Activated T-cell treated with anti-CD3 and anti-CD28 coated beads for 1 hour (primary cell): ENCODE measurements around the gene METTL25B.
A peak's percentile ranks its signal among the peaks of the same experiment; 100 is the strongest.

Experiments used
- DNase-seq: peaks from one replicate; pipeline ENCODE4 v3.0.0-alpha.2; 2020; ENCODE audit warnings: low read depth

METTL25B gene

DNA sequence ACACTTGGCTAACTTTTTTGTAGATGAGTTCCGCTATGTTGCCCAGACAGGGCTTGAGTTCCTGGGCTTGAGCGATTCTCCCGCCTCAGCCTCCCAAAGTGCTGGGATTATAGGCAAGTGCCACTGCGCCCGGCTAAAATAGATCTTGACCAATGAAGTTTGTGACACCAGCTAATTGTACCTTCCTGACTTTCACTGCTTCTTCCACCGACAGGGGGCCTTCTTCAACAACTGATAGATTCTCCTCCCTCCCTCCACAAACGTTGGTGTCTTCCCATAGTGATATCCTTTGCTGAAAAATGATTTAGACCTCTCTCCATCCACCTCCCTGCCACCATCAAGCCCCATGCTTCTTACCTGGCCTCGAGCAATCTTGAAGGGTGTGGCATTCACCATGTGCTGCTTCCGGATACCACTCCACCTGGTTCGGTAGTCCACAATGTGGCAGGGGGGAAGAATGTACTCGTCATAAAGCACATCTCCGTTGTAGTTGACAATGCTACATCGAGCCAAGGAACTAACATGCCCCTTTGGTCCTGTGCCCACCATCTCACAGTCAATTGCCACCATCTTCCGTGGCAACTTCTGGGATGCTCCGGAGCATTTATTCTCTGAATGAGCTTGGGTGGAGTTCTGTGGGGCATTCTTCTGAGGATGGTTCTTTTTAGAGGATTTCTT lies 1.6 kb upstream of the METTL25B start:
- DNase-seq = no peak

DNA sequence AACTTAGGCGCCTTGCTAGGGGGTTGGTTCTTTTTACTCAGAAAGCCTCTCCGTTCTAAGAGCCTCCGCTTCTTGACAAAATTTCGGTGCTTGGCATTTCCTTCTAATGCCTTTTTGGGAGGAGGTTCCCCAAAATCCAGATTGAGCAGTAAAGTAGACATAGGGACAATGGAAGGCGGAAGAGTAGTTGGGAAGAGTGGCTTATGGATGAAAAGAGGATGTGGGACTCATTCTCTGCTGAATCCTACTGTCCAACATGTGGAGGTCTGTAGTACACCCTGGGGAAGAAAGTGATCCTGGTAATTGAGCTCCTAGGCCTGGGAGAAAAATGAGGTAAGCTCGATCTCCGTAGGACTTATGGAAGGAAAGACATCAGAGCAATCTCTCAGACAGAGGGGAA lies 777 bp upstream of the METTL25B start:
- DNase-seq = no peak

DNA sequence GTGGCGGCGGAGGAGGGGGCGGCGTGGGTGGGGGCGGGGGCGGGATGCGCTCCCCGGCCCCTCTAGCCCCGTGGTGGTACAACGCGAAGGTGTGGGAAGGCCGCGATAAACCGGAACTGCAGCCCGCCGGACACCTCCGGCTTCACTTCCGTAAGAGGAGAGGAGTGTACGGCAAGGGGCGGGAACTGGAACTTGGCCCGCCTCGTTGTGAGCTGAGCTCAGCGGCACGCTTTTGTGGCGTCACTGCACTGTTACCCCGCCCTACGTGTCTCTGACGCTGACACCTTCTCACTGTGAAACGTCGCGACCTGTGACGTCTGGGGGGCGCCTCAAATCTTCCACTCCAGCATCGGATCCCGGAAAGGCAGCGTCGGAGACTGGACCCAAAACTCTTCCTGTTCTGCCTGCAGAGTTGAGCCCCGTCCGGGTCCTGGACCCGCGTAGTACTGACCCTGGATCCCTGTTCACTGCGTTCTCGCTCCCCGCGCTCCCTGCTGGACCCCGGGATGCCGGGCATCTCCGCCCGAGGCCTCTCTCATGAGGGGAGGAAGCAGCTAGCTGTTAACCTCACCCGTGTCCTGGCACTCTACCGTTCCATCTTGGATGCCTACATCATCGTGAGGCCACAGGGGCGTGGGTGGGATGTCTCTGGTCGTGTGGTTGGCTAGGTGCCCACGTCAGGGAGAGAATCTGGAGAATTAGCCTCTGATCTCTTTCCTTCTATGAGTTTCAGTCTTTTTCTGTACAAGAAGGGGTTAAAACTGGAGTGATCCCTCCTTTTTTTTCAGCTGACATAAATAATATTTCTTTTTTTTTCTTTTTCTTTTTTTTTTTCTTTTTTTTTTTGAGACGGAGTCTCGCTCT lies 562 bp downstream of the METTL25B start, which contains the start of gene ISG20L2:
ISG20L2 (minus strand) TSS at position 168 of the 864 bp plus-strand sequence. CDS start 1,114 bp downstream, outside the sequence.
- DNase-seq = peak; percentile 84

GRCh38 chr1:156733989-156734584 lies 5.8 kb downstream of the METTL25B start:
- DNase-seq = no peak

DNA sequence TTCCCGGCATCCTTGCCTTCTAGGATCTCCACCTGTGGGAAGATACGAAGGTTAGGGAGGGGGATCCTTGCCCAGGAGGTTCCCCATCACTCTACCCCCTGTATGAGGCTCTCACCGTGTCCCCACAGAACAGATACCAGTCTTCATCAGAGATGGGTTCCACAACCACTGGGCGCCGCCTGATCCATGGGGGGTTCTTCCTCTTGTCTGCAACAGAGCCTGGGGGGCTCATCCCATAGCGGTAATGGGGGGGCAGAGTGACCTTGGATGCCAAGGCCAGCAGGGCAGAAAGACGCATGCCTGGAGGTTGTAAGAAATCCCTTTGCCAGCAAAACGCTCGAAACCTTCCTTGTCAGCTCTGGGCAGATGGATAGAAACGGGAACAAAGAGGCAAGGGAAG lies 10.1 kb downstream of the METTL25B start:
- DNase-seq = no peak

DNA sequence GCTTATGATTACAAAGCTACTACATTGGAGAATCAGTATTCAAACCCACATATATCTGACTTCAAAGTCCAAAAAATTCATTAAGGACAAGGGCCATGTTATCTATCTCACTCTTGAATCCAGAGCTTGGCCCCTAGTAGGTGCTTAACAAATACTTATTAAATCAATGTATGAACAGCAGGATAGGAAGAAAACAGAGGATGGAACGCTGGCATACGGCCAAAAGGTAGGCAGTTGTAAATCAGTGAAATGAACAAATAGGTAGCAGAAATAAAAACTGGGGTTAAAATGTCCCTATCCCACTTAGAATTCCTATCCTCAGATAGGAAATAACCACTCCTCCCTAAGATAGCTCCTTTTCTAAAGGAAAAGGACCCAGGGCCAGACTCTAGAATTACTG lies 10.6 kb downstream of the METTL25B start:
- DNase-seq = no peak

GRCh38 chr1:156740237-156740740 lies 12.0 kb downstream of the METTL25B start:
- no peak for DNase-seq

DNA sequence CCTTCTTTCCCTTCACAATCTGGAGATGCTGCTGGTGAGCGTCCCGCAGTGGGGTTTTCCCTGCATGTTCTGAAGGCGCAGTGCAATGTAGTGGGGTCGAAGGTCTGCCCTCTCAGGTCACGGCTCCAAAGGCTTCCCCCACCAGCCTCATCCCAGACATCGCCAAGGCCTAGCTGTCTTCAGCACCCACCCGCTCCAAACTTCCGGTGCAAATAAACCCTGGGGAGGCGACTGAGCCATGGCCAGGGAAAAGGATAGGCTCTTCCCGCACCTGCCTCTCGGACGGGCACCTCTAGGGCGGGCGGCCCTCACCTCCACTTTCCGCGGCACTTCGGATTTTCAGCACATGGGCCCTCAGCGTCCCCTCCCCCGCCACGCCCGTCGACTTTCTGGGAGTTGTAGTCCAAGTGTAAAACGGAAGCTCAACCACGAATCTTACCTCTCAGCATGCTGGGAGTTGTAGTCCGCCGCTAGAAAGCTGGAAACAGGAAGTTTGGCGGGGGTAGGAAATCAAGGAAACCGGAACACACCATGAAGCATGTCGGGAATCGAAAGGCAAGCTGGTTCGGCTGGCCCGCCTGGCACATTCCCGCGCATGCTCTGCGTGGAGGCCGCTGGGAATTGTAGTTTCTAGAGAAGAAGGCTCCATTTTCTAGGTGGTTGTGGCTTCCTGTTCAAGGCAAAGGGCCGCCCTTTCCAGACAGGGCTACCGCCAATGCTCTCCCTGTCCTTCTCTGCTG lies 12.6 kb downstream of the METTL25B start, which contains the start of gene MRPL24:
MRPL24 (minus strand) TSS at position 348 of the 740 bp plus-strand sequence. CDS start 2,384 bp downstream, outside the sequence.
- peak; percentile 92 for DNase-seq

DNA sequence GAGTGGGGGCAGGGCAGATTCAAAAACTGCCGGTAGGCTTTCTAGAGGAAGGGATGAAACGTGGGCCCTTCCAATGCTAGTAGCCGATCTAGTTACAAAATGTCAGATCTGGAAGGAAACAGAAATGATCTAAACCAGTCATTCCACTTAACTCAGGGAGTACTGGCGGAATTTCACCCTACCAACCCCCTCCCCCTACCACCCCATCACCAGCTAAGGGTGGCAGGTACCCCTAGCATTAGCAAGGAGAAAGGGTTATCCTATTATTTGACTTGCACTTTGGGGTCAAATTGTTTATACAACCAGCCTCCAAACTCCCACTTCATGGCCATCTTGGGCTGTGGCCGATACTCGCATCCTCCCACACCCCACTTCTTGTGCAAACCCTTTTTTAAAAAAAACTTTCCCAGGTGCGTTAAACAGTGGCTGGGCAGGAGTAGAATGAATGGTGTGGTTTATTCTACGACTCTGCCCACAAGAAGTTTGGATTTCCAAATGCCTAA lies 13.3 kb downstream of the METTL25B start:
- no peak for DNase-seq

DNA sequence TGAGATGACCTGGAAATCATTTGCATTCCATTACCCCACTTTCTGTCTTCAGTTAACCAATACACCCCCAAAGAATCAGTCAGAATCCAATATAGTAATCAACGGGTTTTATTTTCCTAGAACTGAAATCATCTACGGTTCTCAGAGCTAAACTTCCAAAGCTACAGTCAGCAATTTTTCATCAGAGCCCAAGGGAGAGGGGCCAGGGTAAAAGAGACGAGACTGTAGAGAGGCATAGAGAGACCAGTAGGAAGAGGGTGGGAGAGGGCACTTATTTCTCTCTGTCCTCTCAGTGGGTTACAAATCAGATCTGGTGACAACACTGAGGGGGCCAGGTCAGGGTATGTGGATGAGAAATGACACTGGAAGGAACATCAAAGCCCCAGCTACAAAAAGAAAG lies 13.7 kb downstream of the METTL25B start:
- no peak for DNase-seq

GRCh38 chr1:156742801-156743200 lies 14.5 kb downstream of the METTL25B start:
- DNase-seq = no peak

DNA sequence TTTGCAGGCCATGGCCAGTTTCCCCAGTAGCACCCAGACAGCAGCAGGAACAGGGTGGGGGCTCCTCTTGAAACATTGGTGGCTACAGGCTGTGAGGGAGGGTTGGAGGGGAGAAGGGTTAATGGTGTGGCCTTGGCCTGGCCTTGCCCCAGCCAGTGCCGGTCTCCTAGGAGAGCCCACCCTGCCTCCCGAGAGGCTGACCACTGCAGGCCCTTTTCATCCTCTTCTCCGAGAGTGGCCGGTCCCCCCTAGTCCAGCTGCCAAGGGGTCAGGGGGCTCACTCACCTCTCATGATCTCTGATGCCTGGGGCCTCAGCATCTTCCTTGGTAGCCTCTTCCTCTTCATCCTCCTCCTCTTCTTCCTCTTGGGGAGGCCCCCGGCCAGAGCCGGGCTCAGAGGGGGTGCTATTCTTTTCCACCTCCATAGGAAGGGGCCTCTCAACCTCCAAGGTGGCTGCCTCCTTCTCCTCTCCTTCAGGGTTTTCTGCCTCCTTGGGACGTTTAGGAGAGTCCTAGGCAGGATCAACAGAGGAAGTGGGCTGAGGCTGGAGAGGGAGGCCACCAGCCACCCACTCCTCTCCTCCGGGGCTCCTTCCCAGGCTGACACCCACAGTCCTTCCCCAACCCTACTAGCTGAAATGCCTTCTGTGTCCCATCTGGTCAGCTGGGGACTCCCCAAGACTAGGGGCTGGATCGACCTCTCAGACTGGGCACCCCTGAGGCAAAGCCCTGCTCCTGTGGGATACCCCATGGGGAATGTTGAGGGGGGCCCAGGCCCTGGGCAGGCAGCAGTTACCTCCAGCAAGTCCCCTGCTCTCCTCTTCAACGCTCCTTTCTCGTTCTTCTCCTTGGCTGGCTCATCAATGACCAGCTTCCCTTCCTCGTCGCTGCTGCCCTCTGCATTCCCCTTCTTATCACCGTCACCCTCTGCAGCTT lies 15.4 kb downstream of the METTL25B start:
- DNase-seq = no peak

DNA sequence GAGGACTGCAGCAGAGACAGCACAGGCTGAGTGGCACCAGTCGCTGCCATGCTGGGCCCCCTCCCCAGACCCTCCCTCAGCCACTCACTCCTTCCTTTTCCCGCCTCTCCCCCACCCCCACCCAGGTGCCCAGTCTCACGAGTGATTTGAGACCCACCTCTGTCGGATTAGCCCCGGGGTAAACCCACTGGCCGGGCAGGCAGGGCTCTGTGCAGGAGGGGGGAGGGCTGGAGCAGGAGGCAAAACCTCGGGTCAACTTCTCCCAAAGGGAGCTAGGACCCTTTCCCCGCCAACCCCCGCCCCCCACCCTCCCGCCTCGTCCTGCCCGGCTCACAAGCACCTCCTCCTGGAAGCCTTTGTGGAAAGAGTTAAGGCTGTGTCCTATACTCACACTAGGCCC lies 16.1 kb downstream of the METTL25B start:
- no peak for DNase-seq

GRCh38 chr1:156744786-156745419 lies 16.6 kb downstream of the METTL25B start:
- no peak for DNase-seq

DNA sequence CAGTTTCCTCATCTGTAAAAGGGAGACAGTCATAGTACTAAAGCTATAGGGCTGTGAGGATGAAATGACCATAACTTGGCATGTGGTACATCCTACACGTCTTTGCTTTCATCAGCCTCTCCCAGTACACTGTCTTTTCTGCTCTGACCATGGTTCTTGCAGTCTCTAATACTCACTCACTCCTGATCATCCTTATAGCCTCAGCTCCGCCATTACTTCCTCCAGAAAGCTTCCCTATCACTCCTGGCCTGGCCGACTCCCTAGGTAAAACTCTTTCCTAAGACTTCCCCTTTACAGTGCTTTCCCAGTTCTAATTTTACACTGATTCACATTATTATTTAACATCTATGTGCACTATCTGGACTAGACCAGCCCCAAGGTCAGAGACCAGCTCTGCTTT lies 17.6 kb downstream of the METTL25B start:
- DNase-seq = no peak

DNA sequence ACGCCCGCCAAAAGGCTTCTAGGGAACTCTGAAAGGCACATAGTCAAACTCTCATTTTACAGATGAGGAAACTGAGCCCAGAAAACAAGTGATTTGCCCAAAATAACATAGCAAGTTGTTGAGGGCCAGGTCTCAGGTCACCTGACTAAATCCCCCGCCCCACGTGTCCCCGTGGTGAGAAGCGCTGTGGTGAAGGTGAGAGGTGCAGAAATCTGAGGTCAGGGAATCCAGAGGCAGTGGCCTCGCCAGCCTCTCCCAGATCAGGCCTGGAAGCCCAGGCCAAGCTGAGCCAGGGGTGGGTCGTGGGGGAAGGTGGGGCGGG lies 18.1 kb downstream of the METTL25B start:
- DNase-seq = no peak

DNA sequence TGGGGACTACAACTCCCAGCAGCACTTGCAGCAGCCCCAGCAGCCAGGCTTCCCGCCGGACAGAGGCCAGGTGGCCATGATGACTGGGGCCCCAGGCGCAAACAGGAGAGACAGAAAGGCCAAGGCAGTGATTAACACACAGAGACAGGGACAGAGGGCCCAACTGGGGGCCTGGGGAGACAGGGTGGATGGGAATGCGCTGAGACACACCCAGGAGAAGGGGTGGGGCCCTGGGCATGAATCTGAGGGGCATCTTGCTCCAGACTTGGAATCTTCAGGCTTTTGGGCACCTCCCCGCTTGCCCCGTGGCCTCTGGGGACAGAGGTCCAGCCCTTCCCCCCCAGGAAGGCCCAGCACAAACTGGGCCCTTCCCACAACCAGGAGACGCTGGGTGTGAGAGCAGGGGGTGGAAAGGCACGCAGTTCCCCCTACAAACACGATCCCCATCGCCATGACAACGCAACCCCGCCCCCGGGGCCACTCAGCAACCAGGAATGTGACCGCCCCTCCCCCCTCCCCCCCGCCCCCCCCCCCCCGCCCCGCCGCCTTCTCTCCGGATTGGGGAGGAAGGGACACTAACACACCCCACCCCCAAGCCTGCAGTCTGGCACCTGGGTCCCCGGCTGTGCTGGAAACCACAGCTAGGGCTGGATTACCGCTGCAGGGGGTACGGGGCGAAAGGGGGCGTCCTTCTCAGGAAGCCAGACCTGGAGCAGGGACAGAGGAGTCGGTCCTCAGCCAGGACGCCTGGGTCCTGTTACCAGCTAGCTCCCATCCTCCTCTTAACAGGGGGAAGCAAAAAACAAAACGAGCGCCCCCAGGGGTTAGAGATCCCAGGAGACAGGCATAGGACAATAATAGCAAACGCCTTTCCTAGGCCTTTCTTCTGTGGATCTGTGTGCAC lies 18.7 kb downstream of the METTL25B start:
- DNase-seq = peak; percentile 36

- DNase-seq = no peak
These were observed 19.7 kb downstream of the METTL25B start for GRCh38 chr1:156747742-156748669.
